ENCODE results near the gene ZNF446.

DNA sequence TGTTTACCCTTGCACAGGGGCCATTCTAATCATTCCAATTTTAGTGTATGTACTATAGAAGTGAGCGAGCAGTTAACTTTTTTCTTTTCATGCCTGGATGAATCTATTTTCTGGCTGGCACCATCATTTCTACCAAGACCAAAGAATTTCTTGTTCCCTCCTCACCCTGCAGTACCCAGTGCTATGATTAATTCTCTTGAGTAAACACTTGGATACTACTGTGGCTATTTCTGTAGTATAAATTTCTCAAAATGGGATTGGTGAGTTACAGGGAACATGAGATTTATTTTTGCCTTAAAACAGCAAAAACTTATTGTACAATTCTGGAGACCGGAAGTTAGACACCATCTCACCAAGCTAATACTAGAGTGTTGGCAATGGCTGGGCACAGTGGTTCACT lies 7.6 kb downstream of the ZNF446 start:
- TF ChIP-seq, protein P1, sequence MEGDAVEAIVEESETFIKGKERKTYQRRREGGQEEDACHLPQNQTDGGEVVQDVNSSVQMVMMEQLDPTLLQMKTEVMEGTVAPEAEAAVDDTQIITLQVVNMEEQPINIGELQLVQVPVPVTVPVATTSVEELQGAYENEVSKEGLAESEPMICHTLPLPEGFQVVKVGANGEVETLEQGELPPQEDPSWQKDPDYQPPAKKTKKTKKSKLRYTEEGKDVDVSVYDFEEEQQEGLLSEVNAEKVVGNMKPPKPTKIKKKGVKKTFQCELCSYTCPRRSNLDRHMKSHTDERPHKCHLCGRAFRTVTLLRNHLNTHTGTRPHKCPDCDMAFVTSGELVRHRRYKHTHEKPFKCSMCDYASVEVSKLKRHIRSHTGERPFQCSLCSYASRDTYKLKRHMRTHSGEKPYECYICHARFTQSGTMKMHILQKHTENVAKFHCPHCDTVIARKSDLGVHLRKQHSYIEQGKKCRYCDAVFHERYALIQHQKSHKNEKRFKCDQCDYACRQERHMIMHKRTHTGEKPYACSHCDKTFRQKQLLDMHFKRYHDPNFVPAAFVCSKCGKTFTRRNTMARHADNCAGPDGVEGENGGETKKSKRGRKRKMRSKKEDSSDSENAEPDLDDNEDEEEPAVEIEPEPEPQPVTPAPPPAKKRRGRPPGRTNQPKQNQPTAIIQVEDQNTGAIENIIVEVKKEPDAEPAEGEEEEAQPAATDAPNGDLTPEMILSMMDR (IDR thresholded peaks at IDR 0.05; ENCODE audit: borderline replicate concordance, extremely low read depth, low read length, poor library complexity, severe bottlenecking) = no peak
- no peak for TF ChIP-seq EZH2 (IDR thresholded peaks at IDR 0.05; ENCODE audit: borderline replicate concordance, low read depth, low read length, severe bottlenecking)

Data from DND-41 (cell line).